GM19455 (cell line): ENCODE results near the gene SYCP2.
"Not testable (repeated sequence)": the region's sequence is repeated elsewhere in the genome, so short reads cannot be mapped to it uniquely, and the experiment has no call there.

Experiments used
- ATAC-seq: cut with Tn5 transposase; IDR thresholded peaks from one replicate; pipeline ENCODE4 v1.9.1; 2021; ENCODE audit not compliant: unreplicated experiment

Gene SYCP2

GRCh38 chr20:59912609-59913008 is 20.8 kb downstream of the SYCP2 start:
- ATAC-seq = no peak

- no peak for ATAC-seq
These were observed 22.4 kb downstream of the SYCP2 start for GRCh38 chr20:59911041-59911440.

- no peak for ATAC-seq
These were observed 24.6 kb downstream of the SYCP2 start for GRCh38 chr20:59908855-59909254.

GRCh38 chr20:59903621-59904020 is 29.8 kb downstream of the SYCP2 start:
- no peak for ATAC-seq

- no peak for ATAC-seq
These were observed 31.0 kb downstream of the SYCP2 start for GRCh38 chr20:59902470-59902869.

GRCh38 chr20:59895908-59896307 is 37.5 kb downstream of the SYCP2 start:
- ATAC-seq = no peak

GRCh38 chr20:59891581-59891980 is 41.9 kb downstream of the SYCP2 start:
- no peak for ATAC-seq

GRCh38 chr20:59890035-59890434 is 43.4 kb downstream of the SYCP2 start:
- not testable (repeated sequence) for ATAC-seq

- no peak for ATAC-seq
These were observed 45.4 kb downstream of the SYCP2 start for GRCh38 chr20:59888050-59888449.

GRCh38 chr20:59884494-59884893 is 48.9 kb downstream of the SYCP2 start:
- no peak for ATAC-seq

GRCh38 chr20:59880198-59880597 is 53.2 kb downstream of the SYCP2 start:
- ATAC-seq = no peak

- ATAC-seq = no peak
These were observed 60.0 kb downstream of the SYCP2 start for GRCh38 chr20:59873409-59873808.

- ATAC-seq = no peak
These were observed 62.3 kb downstream of the SYCP2 start for GRCh38 chr20:59871096-59871495.

GRCh38 chr20:59866338-59866737 is 67.1 kb downstream of the SYCP2 start:
- ATAC-seq = no peak

GRCh38 chr20:59864726-59865125 is 68.7 kb downstream of the SYCP2 start:
- no peak for ATAC-seq

- ATAC-seq = no peak
These were observed 70.4 kb downstream of the SYCP2 start for GRCh38 chr20:59863058-59863457.

- no peak for ATAC-seq
These were observed 72.0 kb downstream of the SYCP2 start for GRCh38 chr20:59861401-59861800.

GRCh38 chr20:59858425-59858824 is 75.0 kb downstream of the SYCP2 start:
- ATAC-seq = no peak

- no peak for ATAC-seq
These were observed 75.5 kb downstream of the SYCP2 start for GRCh38 chr20:59857966-59858365.

GRCh38 chr20:59856941-59857340 is 76.5 kb downstream of the SYCP2 start:
- not testable (repeated sequence) for ATAC-seq

GRCh38 chr20:59856526-59856925 is 76.9 kb downstream of the SYCP2 start:
- ATAC-seq = not testable (repeated sequence)

GRCh38 chr20:59850018-59850641 is 83.3 kb downstream of the SYCP2 start:
- no peak for ATAC-seq

- no peak for ATAC-seq
These were observed 85.3 kb downstream of the SYCP2 start for GRCh38 chr20:59848182-59848581.
